SK-N-SH (cell line): ENCODE measurements around the gene PBX2. TPM values are rescaled to one million over a fixed set of nuclear protein-coding genes. Genes with fewer than 3 reads are reported as not detected.
"Not testable (repeated sequence)": the region's sequence is repeated elsewhere in the genome, so short reads cannot be mapped to it uniquely, and the experiment has no call there.

Experiments
- CTCF ChIA-PET: fragments of 300-600, 350-600 bp; formaldehyde crosslinking; extraction: SDS; loops from one replicate; lab custom pipeline; 2021; lab: Yijun Ruan, JAX
- POLR2A ChIA-PET: fragments of 350-600 bp; sonication (Branson Sonifier 250); formaldehyde crosslinking; extraction: SDS; loops from one replicate; lab custom pipeline; 2020; ENCODE audit warnings: antibody characterized with exemption, inconsistent platforms; lab: Yijun Ruan, JAX
- DNase-seq: peaks from one replicate; pipeline ENCODE4 v3.0.0; 2012
- H2AFZ ChIP-seq: fragments of 200-600 bp; sonication (generic); 2 replicates; pipeline ENCODE4 v1.8.1; 2016; ENCODE audit warnings: antibody characterized with exemption, mild to moderate bottlenecking, low read depth
- H3F3A ChIP-seq: fragments of 200-600 bp; sonication (generic); replicated peaks from 2 replicates; pipeline ENCODE3; 2016; ENCODE audit warnings: antibody characterized with exemption, mild to moderate bottlenecking; ENCODE audit not compliant: insufficient read depth
- H3K27ac ChIP-seq, 2 experiments: fragments of 200-500 bp in 1 of 2; fragments of 200-600 bp in 1 of 2; sonication (Bioruptor generic) in 1 of 2; sonication (generic), shearing (Covaris generic) in 1 of 2; 2 replicates each; pipeline versions ENCODE4 v1.5.1 to v1.6.1; 2014 to 2016; ENCODE audit warnings: low read depth in 2 of 2, inconsistent platforms in 1 of 2, low read length in 1 of 2, mild to moderate bottlenecking in 1 of 2, mixed read lengths in 1 of 2
- H3K27me3 ChIP-seq: fragments of 200-600 bp; sonication (generic), shearing (Covaris generic); 2 replicates; pipeline ENCODE4 v1.6.1; 2016; ENCODE audit warnings: mixed run types; ENCODE audit not compliant: insufficient read depth
- H3K36me3 ChIP-seq, 2 experiments: fragments of 200-500 bp in 1 of 2; fragments of 200-600 bp in 1 of 2; sonication (Bioruptor generic) in 1 of 2; sonication (generic) in 1 of 2; replicated peaks in 1 of 2; 2 replicates each; pipeline versions ENCODE3 to v1.5.1; 2014 to 2016; ENCODE audit warnings: low read length in 1 of 2, mild to moderate bottlenecking in 1 of 2; ENCODE audit not compliant: insufficient read depth in 2 of 2, control insufficient read depth in 1 of 2
- H3K4me1 ChIP-seq, 2 experiments: fragments of 200-500 bp in 1 of 2; fragments of 200-600 bp in 1 of 2; sonication (Bioruptor generic) in 1 of 2; sonication (generic), shearing (Covaris generic) in 1 of 2; 2 replicates each; pipeline versions ENCODE4 v1.5.1 to v1.6.1; 2014 to 2016; ENCODE audit warnings: low read depth in 1 of 2, low read length in 1 of 2, mixed run types in 1 of 2; ENCODE audit not compliant: insufficient read depth in 2 of 2, control insufficient read depth in 1 of 2
- H3K4me2 ChIP-seq: fragments of 200-600 bp; sonication (generic), shearing (Covaris generic); 2 replicates; pipeline ENCODE4 v1.6.1; 2017; ENCODE audit warnings: mixed run types
- H3K4me3 ChIP-seq, 2 experiments: fragments of 200-500 bp in 1 of 2; fragments of 200-600 bp in 1 of 2; sonication (Bioruptor generic) in 1 of 2; sonication (generic), shearing (Covaris generic) in 1 of 2; 2 replicates each; pipeline versions ENCODE4 v1.5.1 to v1.8.1; 2014 to 2016; ENCODE audit warnings: low read depth in 2 of 2, inconsistent platforms in 1 of 2, low read length in 1 of 2, mild to moderate bottlenecking in 1 of 2, mixed read lengths in 1 of 2, moderate library complexity in 1 of 2
- H3K79me2 ChIP-seq: fragments of 200-600 bp; sonication (generic); 2 replicates; pipeline ENCODE4 v1.8.1; 2017; ENCODE audit warnings: mild to moderate bottlenecking; ENCODE audit not compliant: insufficient read depth
- H3K9ac ChIP-seq: fragments of 200-600 bp; sonication (generic); 2 replicates; pipeline ENCODE4 v1.6.1; 2017; ENCODE audit warnings: mixed run types
- H3K9me2 ChIP-seq: fragments of 200-600 bp; sonication (generic); 2 replicates; pipeline ENCODE4 v1.6.1; 2017; ENCODE audit warnings: mixed run types
- H3K9me3 ChIP-seq: fragments of 200-600 bp; sonication (generic); 2 replicates; pipeline ENCODE4 v1.6.1; 2017; ENCODE audit warnings: mixed run types, mild to moderate bottlenecking, moderate library complexity
- H4K20me1 ChIP-seq: fragments of 200-600 bp; sonication (generic); 2 replicates; pipeline ENCODE4 v1.6.1; 2017; ENCODE audit warnings: mild to moderate bottlenecking, mixed run types; ENCODE audit not compliant: insufficient read depth
- ELF1 ChIP-seq: IDR thresholded peaks from 2 replicates; pipeline ENCODE4 v1.4.0; 2012
- FOSL2 ChIP-seq: IDR thresholded peaks from 2 replicates; pipeline ENCODE4 v1.4.0; 2012; ENCODE audit warnings: low read depth, mild to moderate bottlenecking, moderate library complexity, borderline replicate concordance
- FOXJ3 ChIP-seq: sonication (generic); formaldehyde crosslinking; IDR thresholded peaks from 2 replicates; pipeline ENCODE4 v1.5.1; 2020; ENCODE audit warnings: mild to moderate bottlenecking, missing genetic modification reagents
- GABPA ChIP-seq: IDR thresholded peaks from 2 replicates; pipeline ENCODE4 v1.4.0; 2012; ENCODE audit warnings: low read depth, mild to moderate bottlenecking
- MAX ChIP-seq: IDR thresholded peaks from 2 replicates; pipeline ENCODE4 v1.4.0; 2012; ENCODE audit warnings: low read depth
- NRF1 ChIP-seq: IDR thresholded peaks from 2 replicates; pipeline ENCODE4 v1.6.1; 2012; ENCODE audit warnings: low read depth, mild to moderate bottlenecking, low read length
- PBX3 ChIP-seq: IDR thresholded peaks from 2 replicates; pipeline ENCODE4; 2012
- RAD21 ChIP-seq: IDR thresholded peaks from 2 replicates; pipeline ENCODE4 v1.6.1; 2012; ENCODE audit warnings: mild to moderate bottlenecking, low read length
- SIN3A ChIP-seq: IDR thresholded peaks from 2 replicates; pipeline ENCODE4 v1.6.1; 2012; ENCODE audit warnings: low read depth, mild to moderate bottlenecking, low read length, moderate library complexity, borderline replicate concordance
- TCF12 ChIP-seq: IDR thresholded peaks from 2 replicates; pipeline ENCODE4 v1.4.0; 2012
- WGBS: methylation state at CpG from one replicate; pipeline ENCODE4 v1.1.6; 2017; ENCODE audit warnings: low lambda C conversion rate; 5-methylcytosine and 5-hydroxymethylcytosine counted together
- polyA plus RNA-seq, 3 experiments: library from polyadenylated mRNA; depleted of rRNA; stranded (reverse); fragments of >200 nt; gene quantifications; 2 replicates each; pipeline ENCODE4 v1.2.3, GENCODE V29; 2012
- TF ChIP-seq, protein P1 (sequence below): fragments of 150-350 bp; IDR thresholded peaks from 2 replicates; pipeline ENCODE4 v1.6.1; 2016; ENCODE audit warnings: mild to moderate bottlenecking, low read depth, low read length

The PBX2 gene
- polyA plus RNA-seq, 1 of the 3 experiments (the other 2 are of a cell fraction) = 74.5 TPM

- WGBS = 85% methylated on average over 12 of the region's 13 CpGs
- H3K9me3 ChIP-seq, H3K36me3 ChIP-seq, H3K9me2 ChIP-seq, H3K27me3 ChIP-seq, H3K4me3 ChIP-seq, H3K27ac ChIP-seq, DNase-seq, H2AFZ ChIP-seq, H3K9ac ChIP-seq, H3K4me2 ChIP-seq, POLR2A ChIA-PET, H4K20me1 ChIP-seq: not testable (repeated sequence)
- CTCF ChIA-PET = interaction anchor here (1.6 kb wide), 1 partner anchor 74 kb away, joined by 4 read pairs; no protein-coding TSS in a partner anchor
- peaks cover 6 to 34% of the 10 kb centered on the region in 2 experiments; a peak in 1 of 4 replicates for H3K4me1 ChIP-seq
- H3F3A ChIP-seq = peaks cover 15% of the 10 kb centered on the region
- peaks cover 16% of the 10 kb centered on the region for H3K79me2 ChIP-seq
These were observed 3.1 kb upstream of the PBX2 start for GRCh38 chr6:32193096-32193495.

- DNase-seq = no peak
- peaks cover 15% of the 10 kb centered on the region for H3F3A ChIP-seq
- POLR2A ChIA-PET = no interaction called here
- peak within 1 kb of the TSS in 1 of 2 experiments; percentile 29; a peak in 1 of 4 replicates for H3K27ac ChIP-seq
- H3K9me2 ChIP-seq = no peaks in the 10 kb centered on the region
- 0 out of 2 replicates have a peak within 1 kb of the TSS, but pooled peaks have one; percentile 10 for H3K4me2 ChIP-seq
- TF ChIP-seq, protein P1, sequence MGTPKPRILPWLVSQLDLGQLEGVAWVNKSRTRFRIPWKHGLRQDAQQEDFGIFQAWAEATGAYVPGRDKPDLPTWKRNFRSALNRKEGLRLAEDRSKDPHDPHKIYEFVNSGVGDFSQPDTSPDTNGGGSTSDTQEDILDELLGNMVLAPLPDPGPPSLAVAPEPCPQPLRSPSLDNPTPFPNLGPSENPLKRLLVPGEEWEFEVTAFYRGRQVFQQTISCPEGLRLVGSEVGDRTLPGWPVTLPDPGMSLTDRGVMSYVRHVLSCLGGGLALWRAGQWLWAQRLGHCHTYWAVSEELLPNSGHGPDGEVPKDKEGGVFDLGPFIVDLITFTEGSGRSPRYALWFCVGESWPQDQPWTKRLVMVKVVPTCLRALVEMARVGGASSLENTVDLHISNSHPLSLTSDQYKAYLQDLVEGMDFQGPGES = no peak
- TF ChIP-seq FOXJ3 (no peak), GABPA (peak; percentile 35; the same call in 1 of the 2 replicates)
- WGBS = 83% methylated on average over 4 of the region's 5 CpGs
- no peaks in the 10 kb centered on the region for H3K9me3 ChIP-seq
- peaks cover 21% of the 10 kb centered on the region for H3K79me2 ChIP-seq
- no peak within 1 kb of the TSS for H2AFZ ChIP-seq
- no peaks in the 10 kb centered on the region for H3K27me3 ChIP-seq
- peaks cover 1 to 2% of the 10 kb centered on the region in 2 experiments for H3K36me3 ChIP-seq
- CTCF ChIA-PET = interaction anchor here (1.6 kb wide), 1 partner anchor 74 kb away, joined by 4 read pairs; no protein-coding TSS in a partner anchor
- no peak within 1 kb of the TSS for H3K4me3 ChIP-seq
- no peak within 1 kb of the TSS for H3K9ac ChIP-seq
- H3K4me1 ChIP-seq = peaks cover 6 to 34% of the 10 kb centered on the region in 2 experiments; a peak in 1 of 4 replicates
- H4K20me1 ChIP-seq = no peaks in the 10 kb centered on the region
These were observed 2.6 kb upstream of the PBX2 start, which contains the start of gene GPSM3 for GRCh38 chr6:32192608-32193039. Gene GPSM3 (minus strand): TSS chr6:32192643. CDS start chr6:32192513, 130 bp downstream.

GRCh38 chr6:32191696-32192607 lies 1.9 kb upstream of the PBX2 start:
- peaks cover 8% of the 10 kb centered on the region in 2 experiments for H3K36me3 ChIP-seq
- no peak overlapping the region for H2AFZ ChIP-seq
- no peaks in the 10 kb centered on the region for H3K9me2 ChIP-seq
- H3K9ac ChIP-seq = no peak overlapping the region
- no peaks in the 10 kb centered on the region for H3K27me3 ChIP-seq
- ChIA-PET CTCF (interaction anchor here (1.6 to 2.2 kb wide), 3 partner anchors 23 to 73 kb away, joined by 4 to 7 read pairs (median 5); no protein-coding TSS in a partner anchor), POLR2A (interaction anchor here (3.1 kb wide), 1 partner anchor 14 kb away, joined by 22 read pairs; the partner anchor contains the start of gene RNF5)
- H3F3A ChIP-seq = peaks cover 16% of the 10 kb centered on the region
- 0 out of 2 replicates have a peak overlapping the region, but pooled peaks have one; percentile 10 for H3K4me2 ChIP-seq
- no peak for DNase-seq
- H3K79me2 ChIP-seq = peaks cover 21% of the 10 kb centered on the region
- peaks cover 3 to 28% of the 10 kb centered on the region in 2 experiments; a peak in 1 of 4 replicates for H3K4me1 ChIP-seq
- 92% methylated on average over 14 of the region's 15 CpGs for WGBS
- H3K9me3 ChIP-seq = no peaks in the 10 kb centered on the region
- H3K4me3 ChIP-seq = no peak overlapping the region
- H4K20me1 ChIP-seq = no peaks in the 10 kb centered on the region
- no peak overlapping the region for H3K27ac ChIP-seq
- TF ChIP-seq, protein P1 = no peak
- TF ChIP-seq MAX (no peak), PBX3 (no peak), TCF12 (no peak), RAD21 (no peak), NRF1 (no peak), FOSL2 (no peak), ELF1 (no peak), GABPA (no peak), SIN3A (no peak)
